ENCODE data around the gene KCNA2.
A peak's percentile ranks its signal among the peaks of the same experiment; 100 is the strongest.

KCNA2 gene

GRCh38 chr1:110616587-110616986, 10.4 kb upstream of the KCNA2 start:
- Histone ChIP-seq H3K27ac (ENCODE audit: low read depth, low read length) (no peak overlapping the region), H3F3A (ENCODE audit: control insufficient read depth, insufficient read depth) (peaks cover 2% of the 10 kb centered on the region; the same call in 1 of the 2 replicates), H3K4me2 (ENCODE audit: low read length) (no peak overlapping the region), H3K9me3 (ENCODE audit: control insufficient read depth, insufficient read depth, low read length) (no peaks in the 10 kb centered on the region), H4K20me1 (ENCODE audit: control insufficient read depth, insufficient read depth, low read depth, low read length) (no peaks in the 10 kb centered on the region), H3K4me3 (ENCODE audit: low read length) (no peak overlapping the region), H3K79me2 (ENCODE audit: control insufficient read depth, low read length) (no peaks in the 10 kb centered on the region), H3K27me3 (ENCODE audit: control insufficient read depth, low read length) (peaks cover 21% of the 10 kb centered on the region), H3K9me2 (replicated peaks; ENCODE audit: control insufficient read depth, low read length) (no peaks in the 10 kb centered on the region), H3K4me1 (ENCODE audit: control insufficient read depth, low read length) (peaks cover 30% of the 10 kb centered on the region), H3K36me3 (ENCODE audit: control insufficient read depth, low read length) (no peaks in the 10 kb centered on the region)
- TF ChIP-seq CTCF (IDR thresholded peaks at IDR 0.05; ENCODE audit: low read depth, low read length, poor library complexity, severe bottlenecking) (no peak), EZH2phosphoT487 (IDR thresholded peaks at IDR 0.05; ENCODE audit: borderline replicate concordance, low read length) (no peak)

GRCh38 chr1:110615548-110616130, 9.5 kb upstream of the KCNA2 start:
- TF ChIP-seq CTCF (IDR thresholded peaks at IDR 0.05; ENCODE audit: low read depth, low read length, poor library complexity, severe bottlenecking): peak; percentile 81
- TF ChIP-seq EZH2phosphoT487 (IDR thresholded peaks at IDR 0.05; ENCODE audit: borderline replicate concordance, low read length): no peak
- Histone ChIP-seq H3K36me3 (ENCODE audit: control insufficient read depth, low read length) (no peaks in the 10 kb centered on the region), H3F3A (ENCODE audit: control insufficient read depth, insufficient read depth) (no peaks in the 10 kb centered on the region), H3K4me3 (ENCODE audit: low read length) (no peak overlapping the region), H3K9me2 (replicated peaks; ENCODE audit: control insufficient read depth, low read length) (no peaks in the 10 kb centered on the region), H3K27me3 (ENCODE audit: control insufficient read depth, low read length) (peaks cover 21% of the 10 kb centered on the region), H3K9me3 (ENCODE audit: control insufficient read depth, insufficient read depth, low read length) (no peaks in the 10 kb centered on the region), H4K20me1 (ENCODE audit: control insufficient read depth, insufficient read depth, low read depth, low read length) (no peaks in the 10 kb centered on the region), H3K79me2 (ENCODE audit: control insufficient read depth, low read length) (no peaks in the 10 kb centered on the region), H3K27ac (ENCODE audit: low read depth, low read length) (no peak overlapping the region), H3K4me2 (ENCODE audit: low read length) (no peak overlapping the region), H3K4me1 (ENCODE audit: control insufficient read depth, low read length) (peaks cover 35% of the 10 kb centered on the region)

- H3K4me1 ChIP-seq (ENCODE audit: control insufficient read depth, low read length): peaks cover 20% of the 10 kb centered on the region
- H3F3A ChIP-seq (ENCODE audit: control insufficient read depth, insufficient read depth): no peaks in the 10 kb centered on the region
- no peak overlapping the region for H3K4me2 ChIP-seq (ENCODE audit: low read length)
- H3K27me3 ChIP-seq (ENCODE audit: control insufficient read depth, low read length): peaks cover 51% of the 10 kb centered on the region
- no peaks in the 10 kb centered on the region for H3K36me3 ChIP-seq (ENCODE audit: control insufficient read depth, low read length)
- no peak overlapping the region for H3K27ac ChIP-seq (ENCODE audit: low read depth, low read length)
- no peaks in the 10 kb centered on the region for H3K9me3 ChIP-seq (ENCODE audit: control insufficient read depth, insufficient read depth, low read length)
- no peaks in the 10 kb centered on the region for H3K9me2 ChIP-seq (replicated peaks; ENCODE audit: control insufficient read depth, low read length)
- H3K4me3 ChIP-seq (ENCODE audit: low read length): no peak overlapping the region
- TF ChIP-seq CTCF (IDR thresholded peaks at IDR 0.05; ENCODE audit: low read depth, low read length, poor library complexity, severe bottlenecking) (no peak), EZH2phosphoT487 (IDR thresholded peaks at IDR 0.05; ENCODE audit: borderline replicate concordance, low read length) (no peak)
- H3K79me2 ChIP-seq (ENCODE audit: control insufficient read depth, low read length): no peaks in the 10 kb centered on the region
- no peaks in the 10 kb centered on the region for H4K20me1 ChIP-seq (ENCODE audit: control insufficient read depth, insufficient read depth, low read depth, low read length)
Measured at GRCh38 chr1:110612060-110612745, 6.0 kb upstream of the KCNA2 start.

Data from DOHH2 (cell line).